VCaP (cell line): Measurements from ENCODE around the gene CAMKMT.

Experiments used
- H3K27ac ChIP-seq: fragments of 450-650 bp; 2 replicates; pipeline ENCODE4 v1.5.1; 2017
- TF ChIP-seq, protein P1 (sequence below): fragments of 450-650 bp; conservative IDR thresholded peaks from 2 replicates; pipeline ENCODE4 v1.5.1; 2017; ENCODE audit warnings: mild to moderate bottlenecking, moderate library complexity

The CAMKMT gene

DNA sequence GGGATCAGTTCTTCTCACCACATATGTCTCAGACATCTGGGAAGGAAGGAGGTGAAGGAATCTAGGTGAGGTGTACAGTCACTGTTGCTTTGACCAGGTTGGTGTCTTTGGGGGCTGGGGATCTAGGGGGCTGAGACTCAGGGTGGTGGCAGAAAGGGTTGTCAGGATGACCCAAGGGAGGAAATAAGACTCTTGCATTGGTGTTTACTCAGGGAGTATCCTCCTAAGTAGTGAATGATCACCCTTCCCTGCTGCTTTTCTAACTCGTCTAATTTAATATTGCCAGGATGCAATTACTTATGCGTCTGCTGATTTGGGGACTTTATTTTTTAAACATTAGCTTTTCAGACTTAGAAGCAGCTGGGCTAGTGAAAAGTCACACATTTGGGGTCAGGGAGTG is 451.9 kb downstream of the CAMKMT start:
- no peak overlapping the region for H3K27ac ChIP-seq
- TF ChIP-seq, protein P1, sequence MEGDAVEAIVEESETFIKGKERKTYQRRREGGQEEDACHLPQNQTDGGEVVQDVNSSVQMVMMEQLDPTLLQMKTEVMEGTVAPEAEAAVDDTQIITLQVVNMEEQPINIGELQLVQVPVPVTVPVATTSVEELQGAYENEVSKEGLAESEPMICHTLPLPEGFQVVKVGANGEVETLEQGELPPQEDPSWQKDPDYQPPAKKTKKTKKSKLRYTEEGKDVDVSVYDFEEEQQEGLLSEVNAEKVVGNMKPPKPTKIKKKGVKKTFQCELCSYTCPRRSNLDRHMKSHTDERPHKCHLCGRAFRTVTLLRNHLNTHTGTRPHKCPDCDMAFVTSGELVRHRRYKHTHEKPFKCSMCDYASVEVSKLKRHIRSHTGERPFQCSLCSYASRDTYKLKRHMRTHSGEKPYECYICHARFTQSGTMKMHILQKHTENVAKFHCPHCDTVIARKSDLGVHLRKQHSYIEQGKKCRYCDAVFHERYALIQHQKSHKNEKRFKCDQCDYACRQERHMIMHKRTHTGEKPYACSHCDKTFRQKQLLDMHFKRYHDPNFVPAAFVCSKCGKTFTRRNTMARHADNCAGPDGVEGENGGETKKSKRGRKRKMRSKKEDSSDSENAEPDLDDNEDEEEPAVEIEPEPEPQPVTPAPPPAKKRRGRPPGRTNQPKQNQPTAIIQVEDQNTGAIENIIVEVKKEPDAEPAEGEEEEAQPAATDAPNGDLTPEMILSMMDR, result no peak

DNA sequence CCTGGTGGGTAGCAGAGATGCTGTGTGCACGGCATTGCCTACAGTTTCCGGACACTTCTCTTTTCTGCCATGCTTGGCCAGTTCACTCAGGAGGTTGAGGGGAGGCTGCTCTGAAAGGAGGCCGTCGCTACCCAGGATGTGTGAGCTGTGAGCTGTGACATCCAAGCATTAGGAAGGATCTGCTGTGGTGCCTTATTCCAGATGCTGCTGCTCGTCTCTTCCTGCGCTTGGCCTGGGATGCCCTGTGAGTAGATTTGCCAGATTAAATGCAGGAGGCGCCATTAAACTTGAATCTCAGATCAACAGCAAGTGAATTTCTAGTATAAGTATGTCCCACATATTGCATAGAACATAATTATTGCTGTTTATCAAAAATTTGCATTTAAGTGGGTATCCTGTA is 455.5 kb downstream of the CAMKMT start:
- no peak overlapping the region for H3K27ac ChIP-seq
- TF ChIP-seq, protein P1, result no peak

DNA sequence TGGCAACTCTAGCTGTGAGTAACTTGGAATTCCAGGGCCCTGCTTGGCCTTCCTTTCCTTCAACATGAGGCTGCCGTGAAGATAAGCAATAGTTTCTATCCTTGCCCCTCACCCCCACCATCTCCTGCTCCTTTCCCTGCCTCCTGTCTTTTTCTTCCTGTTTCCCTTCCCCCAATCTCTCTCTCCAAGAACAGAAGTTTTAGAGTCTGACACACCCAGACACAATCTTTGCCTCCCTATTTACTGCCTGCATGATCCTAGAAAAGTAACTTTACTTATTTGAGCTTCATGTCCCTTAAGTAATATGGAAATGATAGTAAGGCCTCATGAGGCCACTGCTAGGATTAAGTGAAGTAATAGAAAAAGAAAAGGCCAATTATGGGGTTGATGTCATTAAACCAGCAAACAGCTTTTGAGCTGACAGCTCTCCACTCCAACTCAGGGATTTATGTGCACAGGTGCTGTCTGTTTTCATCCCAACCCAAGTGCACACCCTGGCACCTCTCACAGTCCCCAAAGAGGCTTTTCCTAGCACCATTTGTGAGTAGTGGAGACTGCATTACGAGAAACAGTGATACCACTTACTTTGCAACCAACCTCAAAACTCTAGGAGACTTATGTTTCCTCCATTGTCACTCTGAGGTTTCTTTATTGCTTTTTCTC is 456.1 kb downstream of the CAMKMT start:
- TF ChIP-seq, protein P1, result no peak
- H3K27ac ChIP-seq, result no peak overlapping the region

DNA sequence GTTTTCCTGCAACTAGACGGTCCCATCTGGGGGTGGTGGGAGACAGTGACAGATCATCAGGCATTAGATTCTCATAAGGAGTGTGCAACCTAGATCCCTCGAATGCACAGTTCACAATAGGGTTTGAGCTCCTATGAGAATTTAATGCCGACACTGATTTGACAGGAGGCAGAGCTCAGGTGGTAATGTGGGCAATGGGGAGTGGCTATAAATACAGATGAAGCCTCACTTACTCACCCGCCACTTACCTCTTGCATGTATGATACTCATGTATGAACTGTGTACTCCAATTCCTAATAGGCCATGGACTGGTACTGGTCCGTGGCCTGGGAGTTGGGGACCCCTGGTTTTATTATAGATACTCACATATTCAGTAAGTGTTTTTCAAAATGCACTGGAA is 457.3 kb downstream of the CAMKMT start:
- TF ChIP-seq, protein P1, result no peak

DNA sequence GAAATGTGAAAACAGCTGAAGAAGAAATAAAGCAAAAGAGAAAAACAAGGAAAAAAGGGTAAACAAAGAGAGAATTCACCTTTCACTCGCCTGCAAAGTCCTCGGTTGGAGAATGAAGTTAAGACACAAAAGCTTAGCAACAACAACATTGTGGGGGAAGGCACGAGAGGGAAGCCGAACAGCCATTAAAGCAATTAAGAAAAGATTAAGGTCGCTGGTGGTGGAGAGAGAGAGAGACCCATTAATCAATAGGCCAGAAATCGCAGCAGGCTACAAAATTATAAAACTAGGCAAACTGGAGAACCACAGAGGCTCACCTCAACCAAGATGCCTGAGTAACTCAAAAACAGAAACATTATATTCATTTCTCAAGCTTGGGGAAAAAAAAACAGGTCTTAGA is 459.8 kb downstream of the CAMKMT start:
- TF ChIP-seq, protein P1, result no peak
- H3K27ac ChIP-seq, result no peak overlapping the region

More for the DNA sequence above, 457.3 kb downstream of the CAMKMT start:
- H3K27ac ChIP-seq, result no peak overlapping the region

DNA sequence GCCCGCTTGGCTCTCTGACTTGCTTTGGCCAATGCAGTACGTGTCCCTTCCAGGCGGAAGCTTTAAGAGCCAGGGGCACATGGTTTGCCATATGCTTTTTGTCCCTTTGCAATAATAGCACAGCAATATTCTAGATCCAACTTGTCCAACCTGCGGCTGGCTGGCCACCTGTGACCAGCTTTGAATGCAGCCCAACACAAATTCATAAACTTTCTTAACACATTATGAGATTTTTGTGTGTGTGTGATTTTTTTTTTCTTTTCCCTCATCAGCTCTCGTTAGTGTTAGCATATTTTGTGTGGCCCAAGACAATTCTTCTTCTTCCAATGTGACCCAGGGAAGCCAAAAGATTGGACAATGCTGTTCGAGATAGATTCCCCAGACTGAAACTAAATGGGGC is 460.4 kb downstream of the CAMKMT start:
- TF ChIP-seq, protein P1, result no peak

More for the DNA sequence above, 460.4 kb downstream of the CAMKMT start:
- no peak overlapping the region for H3K27ac ChIP-seq
